OCI-LY1 (cell line): ENCODE measurements around the gene CREB3L1.

Experiments used
- CTCF ChIP-seq: fragments of 200-600 bp; sonication (generic), shearing (Covaris generic); IDR thresholded peaks from 2 replicates; pipeline ENCODE4 v1.5.1; 2017; ENCODE audit warnings: mild to moderate bottlenecking, antibody characterized with exemption, low read length, moderate library complexity, mixed read lengths
- EZH2 ChIP-seq: fragments of 200-600 bp; sonication (generic), shearing (Covaris generic); IDR thresholded peaks from 2 replicates; pipeline ENCODE4 v1.8.0; 2017; ENCODE audit warnings: borderline replicate concordance, mixed run types, mild to moderate bottlenecking, antibody characterized with exemption, low read length, moderate library complexity, mixed read lengths

- TF ChIP-seq CTCF = no peak
- no peak for TF ChIP-seq EZH2
Observed at GRCh38 chr11:46356924-46357482, 79.5 kb downstream of the CREB3L1 start.
